IPS-NIHi11 (cell line): ENCODE results near the gene SLC45A1.

Experiments used
- DNase-seq: peaks from one replicate; pipeline ENCODE4 v3.0.0; 2012; ENCODE audit warnings: mixed read lengths, low spot score

Gene SLC45A1

GRCh38 chr1:8311068-8311718 is 6.7 kb upstream of the SLC45A1 start:
- DNase-seq: no peak

GRCh38 chr1:8312235-8313218 is 5.4 kb upstream of the SLC45A1 start:
- DNase-seq: no peak

- no peak for DNase-seq
These were observed 4.7 kb upstream of the SLC45A1 start for GRCh38 chr1:8313231-8313630.

- peak; percentile 88 for DNase-seq
These were observed 3.3 kb upstream of the SLC45A1 start for GRCh38 chr1:8314346-8315280.

DNA sequence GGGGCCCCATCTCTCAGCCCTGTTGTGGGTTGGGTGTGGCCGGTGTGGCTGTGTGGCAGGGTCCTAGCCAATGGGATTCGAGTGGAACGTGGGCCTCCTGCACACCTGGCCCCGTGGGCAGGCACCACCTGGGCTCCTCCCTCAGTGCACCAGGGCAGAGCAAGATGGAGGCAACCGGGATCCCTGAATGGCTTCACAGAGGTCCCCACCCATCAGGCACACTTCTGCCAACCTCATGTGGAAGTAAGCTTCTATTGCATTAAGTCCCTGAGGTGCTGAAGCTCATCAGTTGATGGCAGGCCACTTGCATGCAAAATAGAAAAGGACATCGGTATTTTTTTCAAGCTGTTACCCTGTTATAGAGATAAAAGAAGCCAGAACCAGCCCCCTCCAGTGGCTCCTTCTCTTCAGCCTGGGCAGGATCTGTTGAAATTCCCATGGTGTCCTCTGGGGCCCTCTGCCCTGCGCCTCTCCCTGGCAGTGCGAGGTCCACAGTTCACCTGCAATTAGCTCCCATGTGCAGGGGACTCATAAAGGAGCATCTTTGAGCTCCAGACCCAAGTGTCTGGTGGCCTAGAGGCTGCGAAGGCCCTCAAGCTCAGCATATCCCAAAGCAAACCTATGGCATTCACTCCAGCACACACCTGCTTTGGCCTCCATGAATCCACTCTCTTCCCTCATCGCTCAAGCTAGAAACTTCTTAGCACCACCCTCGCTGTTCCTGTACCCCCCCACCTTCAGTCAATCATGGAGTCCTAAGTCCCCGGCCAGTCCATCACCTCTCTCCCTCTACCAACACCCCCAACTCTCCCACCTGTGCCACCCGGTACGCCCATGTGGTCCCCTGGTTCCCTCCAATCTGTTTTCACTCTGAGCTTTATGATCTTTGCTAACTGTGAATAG is 2.1 kb upstream of the SLC45A1 start:
- peak; percentile 54 for DNase-seq

GRCh38 chr1:8318436-8318835 is 522 bp downstream of the SLC45A1 start:
- DNase-seq: peak; percentile 31

- DNase-seq: no peak
These were observed 3.7 kb downstream of the SLC45A1 start for GRCh38 chr1:8321612-8322011.

- DNase-seq: no peak
These were observed 5.8 kb downstream of the SLC45A1 start for GRCh38 chr1:8323706-8324105.

DNA sequence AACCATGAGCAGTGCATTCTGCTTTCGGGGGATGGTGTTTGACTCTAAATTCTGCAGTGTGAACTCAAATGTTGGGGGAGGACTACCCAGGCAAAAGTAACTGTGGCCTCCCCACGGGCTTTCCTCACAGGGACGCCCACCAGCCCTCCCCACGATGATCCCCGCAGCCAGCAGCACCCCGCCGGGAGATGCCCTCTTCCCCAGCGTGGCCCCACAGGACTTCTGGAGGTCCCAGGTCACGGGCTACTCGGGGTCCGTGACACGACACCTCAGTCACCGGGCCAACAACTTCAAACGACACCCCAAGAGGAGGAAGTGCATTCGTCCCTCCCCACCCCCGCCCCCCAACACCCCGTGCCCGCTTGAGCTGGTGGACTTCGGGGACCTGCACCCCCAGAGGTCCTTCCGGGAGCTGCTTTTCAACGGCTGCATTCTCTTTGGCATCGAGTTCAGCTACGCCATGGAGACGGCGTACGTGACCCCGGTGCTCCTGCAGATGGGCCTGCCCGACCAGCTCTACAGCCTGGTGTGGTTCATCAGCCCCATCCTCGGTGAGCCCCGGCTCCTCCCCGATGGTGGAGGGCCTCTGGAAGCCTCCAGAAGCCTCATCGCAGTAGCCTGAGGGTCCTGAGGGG is 6.4 kb downstream of the SLC45A1 start:
- DNase-seq: no peak

DNA sequence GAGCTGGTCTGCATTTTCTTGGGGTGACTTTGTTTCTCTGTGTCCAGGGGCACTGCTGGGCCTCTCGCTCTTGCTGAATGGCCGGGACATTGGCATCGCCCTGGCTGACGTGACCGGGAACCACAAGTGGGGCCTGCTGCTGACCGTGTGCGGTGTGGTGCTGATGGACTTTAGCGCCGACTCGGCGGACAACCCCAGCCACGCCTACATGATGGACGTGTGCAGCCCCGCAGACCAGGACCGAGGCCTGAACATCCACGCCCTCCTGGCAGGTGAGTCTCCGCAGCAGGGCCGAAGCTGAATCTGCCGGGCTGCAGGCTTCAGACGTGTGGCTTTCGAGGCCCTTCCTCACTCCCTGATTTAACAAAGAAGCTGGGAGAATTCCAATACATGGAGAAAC is 7.9 kb downstream of the SLC45A1 start:
- DNase-seq: no peak

DNA sequence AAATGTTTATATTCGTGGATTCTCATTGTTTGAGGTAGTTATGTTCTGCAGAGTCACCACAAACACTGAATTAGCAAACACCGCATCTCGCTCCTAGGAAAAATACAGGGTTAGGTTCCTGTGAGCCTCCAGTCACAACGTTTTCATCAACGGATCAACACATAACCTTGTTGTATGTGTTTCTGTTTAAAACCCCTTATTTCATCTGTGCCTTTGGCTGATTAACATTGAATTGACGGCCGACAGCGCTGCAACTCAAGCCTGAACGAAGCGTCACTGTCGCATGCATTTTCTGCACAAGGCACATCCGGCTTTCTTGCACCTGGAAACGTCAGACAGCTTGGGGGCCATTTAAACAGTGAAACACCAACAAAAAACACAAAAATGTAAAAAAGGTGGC is 8.4 kb downstream of the SLC45A1 start:
- no peak for DNase-seq

DNA sequence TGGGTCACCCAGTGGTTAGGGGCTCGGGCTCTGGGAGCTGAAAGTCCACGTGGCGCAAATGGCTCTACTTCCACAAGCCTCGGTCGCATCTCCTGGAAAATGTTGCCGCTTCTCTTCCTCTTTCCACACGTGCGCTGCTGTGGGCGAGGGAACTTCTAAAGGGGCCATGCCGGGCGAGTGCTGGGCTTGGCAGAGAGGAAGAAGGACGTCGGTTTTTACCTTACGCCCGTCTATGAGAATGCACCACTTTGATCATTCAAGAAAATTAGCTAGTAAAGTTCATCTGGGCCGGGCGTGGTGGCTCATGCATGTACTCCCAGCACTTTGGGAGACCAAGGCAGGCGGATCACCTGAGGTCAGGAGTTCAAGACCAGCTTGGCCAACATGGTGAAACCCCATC is 10.4 kb downstream of the SLC45A1 start:
- DNase-seq: no peak

GRCh38 chr1:8329439-8329838 is 11.5 kb downstream of the SLC45A1 start:
- no peak for DNase-seq

- DNase-seq: no peak
These were observed 11.9 kb downstream of the SLC45A1 start for GRCh38 chr1:8329858-8330257.

GRCh38 chr1:8330271-8331125 is 12.6 kb downstream of the SLC45A1 start:
- DNase-seq: no peak

DNA sequence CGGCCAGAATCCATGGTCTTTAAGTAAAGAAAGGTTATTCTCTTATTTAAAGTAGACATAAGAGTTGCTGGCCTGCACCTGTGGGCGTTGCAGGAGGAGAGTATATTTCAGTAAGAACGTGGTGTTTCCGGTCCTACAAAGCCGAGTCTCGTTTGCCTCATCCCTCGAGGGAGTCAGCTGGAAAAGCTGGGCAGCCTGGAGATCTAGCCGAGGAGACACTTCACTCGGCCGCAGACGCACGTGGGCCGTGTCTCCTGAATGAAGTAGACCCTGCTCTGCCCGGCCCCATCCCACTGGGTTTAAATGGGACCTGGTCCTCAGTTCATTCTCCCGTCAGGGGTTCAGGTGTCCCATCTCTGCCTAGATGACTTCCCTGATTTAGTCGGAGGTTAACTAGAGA is 14.9 kb downstream of the SLC45A1 start:
- no peak for DNase-seq

DNA sequence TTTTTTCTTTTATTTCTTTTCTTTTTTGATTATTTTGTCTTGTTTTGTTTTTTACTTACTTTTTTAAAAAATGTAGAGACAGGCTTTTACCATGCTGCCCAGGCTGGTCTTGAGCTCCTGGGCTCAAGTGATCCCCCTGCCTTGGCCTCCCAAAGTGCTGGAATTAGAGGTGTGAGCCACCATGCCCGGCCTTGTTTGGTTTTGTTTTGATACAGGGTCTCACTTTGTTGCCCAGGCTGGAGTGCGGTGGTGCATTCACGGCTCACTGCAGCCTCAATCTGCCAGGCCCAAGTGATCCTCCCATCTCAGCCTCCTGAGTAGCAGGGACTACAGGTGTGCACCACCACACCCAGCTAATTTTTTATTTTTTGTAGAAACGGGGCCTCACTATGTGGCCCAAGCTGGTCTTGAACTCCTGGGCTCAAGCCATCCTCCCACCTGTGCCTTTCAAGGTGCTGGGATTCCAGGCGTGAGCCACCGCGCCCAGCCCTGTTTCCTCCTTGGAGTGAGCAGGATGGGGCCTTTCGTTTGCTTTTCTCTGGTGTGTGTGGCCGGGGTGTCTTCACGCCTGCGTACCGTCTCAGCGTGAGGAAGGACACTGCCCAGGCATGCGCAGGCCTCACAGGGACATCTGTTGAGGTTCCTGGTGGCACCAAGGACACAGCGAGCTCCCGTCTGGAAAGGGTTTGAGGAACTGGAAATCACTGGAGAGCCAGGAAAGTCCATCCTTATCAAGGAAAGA is 15.5 kb downstream of the SLC45A1 start:
- no peak for DNase-seq

GRCh38 chr1:8334106-8334851 is 16.4 kb downstream of the SLC45A1 start:
- DNase-seq: no peak
